ENCODE results near the gene LPCAT1.

LPCAT1 gene

GRCh38 chr5:1538741-1539392, 15.1 kb upstream of the LPCAT1 start:
- ATAC-seq, result no peak
- TF ChIP-seq ZNF8 (CRISPR knock-in tag; IDR thresholded peaks at IDR 0.05), result no peak
- TF ChIP-seq POU6F1 (CRISPR knock-in tag; IDR thresholded peaks at IDR 0.05; ENCODE audit: borderline replicate concordance, low read depth), result no peak
- TF ChIP-seq CREB5 (CRISPR knock-in tag; IDR thresholded peaks at IDR 0.05; ENCODE audit: low read depth), result no peak
- TF ChIP-seq BACH2 (CRISPR knock-in tag; IDR thresholded peaks at IDR 0.05; ENCODE audit: borderline replicate concordance), result no peak
- no peak for TF ChIP-seq GLIS3 (CRISPR knock-in tag; IDR thresholded peaks at IDR 0.05)
- TF ChIP-seq PATZ1 (CRISPR knock-in tag; IDR thresholded peaks at IDR 0.05; ENCODE audit: borderline replicate concordance), result no peak
- TF ChIP-seq TCF4 (CRISPR knock-in tag; IDR thresholded peaks at IDR 0.05; ENCODE audit: borderline replicate concordance), result no peak

- TF ChIP-seq PATZ1 (CRISPR knock-in tag; IDR thresholded peaks at IDR 0.05; ENCODE audit: borderline replicate concordance) (no peak), ZNF8 (CRISPR knock-in tag; IDR thresholded peaks at IDR 0.05) (no peak), ZFP3 (CRISPR knock-in tag; IDR thresholded peaks at IDR 0.05) (no peak), OSR1 (CRISPR knock-in tag; IDR thresholded peaks at IDR 0.05) (no peak)
- no peak for ATAC-seq
These were observed 14.5 kb upstream of the LPCAT1 start for GRCh38 chr5:1538276-1538675.

- no peak for ATAC-seq
- TF ChIP-seq ZNF8 (CRISPR knock-in tag; IDR thresholded peaks at IDR 0.05) (no peak), BACH2 (CRISPR knock-in tag; IDR thresholded peaks at IDR 0.05; ENCODE audit: borderline replicate concordance) (no peak), RARB (CRISPR knock-in tag; IDR thresholded peaks at IDR 0.05) (no peak), OSR1 (CRISPR knock-in tag; IDR thresholded peaks at IDR 0.05) (no peak), TCF4 (CRISPR knock-in tag; IDR thresholded peaks at IDR 0.05; ENCODE audit: borderline replicate concordance) (no peak), ZNF565 (CRISPR knock-in tag; conservative IDR thresholded peaks at IDR 0.05; ENCODE audit: low read depth) (no peak), ARNTL (CRISPR knock-in tag; IDR thresholded peaks at IDR 0.05; ENCODE audit: borderline replicate concordance, low read depth) (no peak), ESRRG (CRISPR knock-in tag; IDR thresholded peaks at IDR 0.05) (no peak), CREB5 (CRISPR knock-in tag; IDR thresholded peaks at IDR 0.05; ENCODE audit: low read depth) (no peak), SNAI2 (CRISPR knock-in tag; IDR thresholded peaks at IDR 0.05) (no peak), ISL1 (CRISPR knock-in tag; IDR thresholded peaks at IDR 0.05) (no peak), ZNF70 (CRISPR knock-in tag; IDR thresholded peaks at IDR 0.05) (no peak), TOX (CRISPR knock-in tag; IDR thresholded peaks at IDR 0.05; ENCODE audit: borderline replicate concordance) (no peak), CSDC2 (CRISPR knock-in tag; IDR thresholded peaks at IDR 0.05) (no peak), ZFP30 (CRISPR knock-in tag; IDR thresholded peaks at IDR 0.05) (no peak), GLIS3 (CRISPR knock-in tag; IDR thresholded peaks at IDR 0.05) (no peak)
These were observed 13.9 kb upstream of the LPCAT1 start for GRCh38 chr5:1537603-1538154.
